GM12878 (cell line): ENCODE results near the gene NOVA2. TPM values are rescaled to one million over a fixed set of nuclear protein-coding genes. Genes with fewer than 3 reads are reported as not detected.

Experiments
- ATAC-seq: fragments of 200-7000 bp; cut with Tn5 transposase; 3 replicates; pipeline ENCODE4 v1.9.1; 2020; ENCODE audit warnings: mild to moderate bottlenecking, moderate library complexity
- BruUV-seq: library from RNA; stranded (reverse); fragments of 400-500 nt; replicated peaks from 2 replicates; lab custom pipeline; 2021; lab: Mats Ljungman, UMichigan
- CTCF ChIA-PET: fragments of 300-600 bp; sonication (Branson Sonifier 250); formaldehyde crosslinking; extraction: SDS; loops from one replicate; lab custom pipeline; 2021; ENCODE audit warnings: inconsistent platforms; lab: Yijun Ruan, JAX
- POLR2A ChIA-PET: fragments of 350-600 bp; formaldehyde crosslinking; extraction: SDS; loops from one replicate; lab custom pipeline; 2021; ENCODE audit warnings: inconsistent platforms; lab: Charles Lee
- RAD21 ChIA-PET: fragments of 300-600 bp; sonication (Branson Sonifier 250); formaldehyde crosslinking; loops from one replicate; lab custom pipeline; 2023; ENCODE audit warnings: antibody characterized with exemption; ENCODE audit not compliant: unreplicated experiment; lab: Charles Lee
- SMC1A ChIA-PET: fragments of 300-600 bp; sonication (Branson Sonifier 250); formaldehyde crosslinking; loops from one replicate; lab custom pipeline; 2023; ENCODE audit not compliant: unreplicated experiment, uncharacterized antibody; lab: Charles Lee
- DNase-seq: peaks from one replicate; pipeline ENCODE4 v3.0.0-alpha.2; 2011; ENCODE audit warnings: low read depth, low spot score
- FAIRE-seq: peaks from 3 replicates; lab custom pipeline; 2011; peaks lifted over from hg19 to GRCh38; lab: Jason Lieb, UNC
- H2AFZ ChIP-seq: 2 replicates; pipeline ENCODE4 v1.6.0; 2011; ENCODE audit warnings: low read depth, low read length, control low read depth; ENCODE audit not compliant: control insufficient read depth
- H3K27ac ChIP-seq: 2 replicates; pipeline ENCODE4 v1.5.1; 2011; ENCODE audit warnings: control low read depth; ENCODE audit not compliant: control insufficient read depth, insufficient read depth
- H3K27me3 ChIP-seq, 2 experiments: replicated peaks in 1 of 2; 2 replicates each; pipeline versions ENCODE4 v1.6.0 to v1.6.1; 2011; ENCODE audit warnings: low read length in 1 of 2; ENCODE audit not compliant: control insufficient read depth in 2 of 2, insufficient read depth in 2 of 2
- H3K36me3 ChIP-seq, 2 experiments: 2 replicates each; pipeline ENCODE4 v1.5.1; 2011; ENCODE audit warnings: low read length in 1 of 2; ENCODE audit not compliant: control insufficient read depth in 2 of 2, insufficient read depth in 2 of 2
- H3K4me1 ChIP-seq: 2 replicates; pipeline ENCODE4 v1.6.1; 2011; ENCODE audit warnings: mild to moderate bottlenecking, low read length, moderate library complexity, mixed read lengths; ENCODE audit not compliant: control insufficient read depth, insufficient read depth
- H3K4me2 ChIP-seq: 2 replicates; pipeline ENCODE4 v1.6.0; 2011; ENCODE audit warnings: control low read depth; ENCODE audit not compliant: control insufficient read depth, insufficient read depth
- H3K4me3 ChIP-seq: fragments of 200-600 bp; sonication (generic); 2 replicates; pipeline ENCODE4 v1.5.1; 2016
- H3K79me2 ChIP-seq: 2 replicates; pipeline ENCODE4 v1.6.0; 2011; ENCODE audit warnings: low read length; ENCODE audit not compliant: control insufficient read depth, insufficient read depth
- H3K9ac ChIP-seq: 2 replicates; pipeline ENCODE4 v1.8.0; 2011; ENCODE audit warnings: low read length, control low read depth, mixed read lengths; ENCODE audit not compliant: control insufficient read depth, insufficient read depth
- H3K9me3 ChIP-seq: replicated peaks from 3 replicates; pipeline ENCODE4 v1.5.1; 2011; ENCODE audit warnings: mild to moderate bottlenecking, low read length; ENCODE audit not compliant: control insufficient read depth, insufficient read depth
- H4K20me1 ChIP-seq: 2 replicates; pipeline ENCODE4 v1.6.0; 2011; ENCODE audit not compliant: control insufficient read depth, insufficient read depth
- CHD2 ChIP-seq: IDR thresholded peaks from 2 replicates; pipeline ENCODE4 v1.6.1; 2011; ENCODE audit warnings: low read depth, low read length, improper control_type of control experiment, borderline replicate concordance
- IKZF1 ChIP-seq: fragments of 450-650 bp; conservative IDR thresholded peaks from 2 replicates; pipeline ENCODE4 v1.6.1; 2017; ENCODE audit warnings: antibody characterized with exemption, mild to moderate bottlenecking
- MEF2B ChIP-seq: fragments of 450-650 bp; IDR thresholded peaks from 2 replicates; pipeline ENCODE4 v1.6.1; 2018; ENCODE audit warnings: mild to moderate bottlenecking, moderate library complexity; ENCODE audit not compliant: partially characterized antibody, poor library complexity, severe bottlenecking
- POLR2AphosphoS2 ChIP-seq: IDR thresholded peaks from 2 replicates; pipeline ENCODE4 v1.6.1; 2011; ENCODE audit warnings: low read depth, mild to moderate bottlenecking, low read length, improper control_type of control experiment, moderate library complexity
- POU2F2 ChIP-seq: IDR thresholded peaks from 3 replicates; pipeline ENCODE4 v1.6.1; 2011; ENCODE audit warnings: low read depth, mild to moderate bottlenecking, low read length, borderline replicate concordance
- SMC3 ChIP-seq: IDR thresholded peaks from 2 replicates; pipeline ENCODE4 v1.6.1; 2011; ENCODE audit warnings: low read length, improper control_type of control experiment, borderline replicate concordance
- SUPT20H ChIP-seq: IDR thresholded peaks from 2 replicates; pipeline ENCODE4 v1.6.1; 2011; ENCODE audit warnings: low read depth, mild to moderate bottlenecking, low read length, moderate library complexity, borderline replicate concordance; ENCODE audit not compliant: control insufficient read depth
- ZBED1 ChIP-seq: IDR thresholded peaks from 2 replicates; pipeline ENCODE4 v1.6.1; 2016; ENCODE audit warnings: borderline replicate concordance
- ZNF217 ChIP-seq: fragments of 450-650 bp; IDR thresholded peaks from 2 replicates; pipeline ENCODE4 v1.6.1; 2017; ENCODE audit warnings: antibody characterized with exemption, mild to moderate bottlenecking
- WGBS: methylation state at CpG from one replicate; pipeline ENCODE4 v1.1.6; 2016; ENCODE audit warnings: low lambda C conversion rate; ENCODE audit not compliant: insufficient replicate concordance, insufficient coverage; ENCODE audit errors: missing lambda C conversion rate; 5-methylcytosine and 5-hydroxymethylcytosine counted together
- in situ Hi-C: fragments of 300-500 bp; cut with MboI; formaldehyde crosslinking; loops from 9 replicates; pipeline ENCODE4 v1.14.3; 2018; ENCODE audit warnings: mixed read lengths
- intact Hi-C: fragments of 100-400 bp; cut with micrococcal nuclease; formaldehyde crosslinking; loops from one replicate; pipeline ENCODE4 v1.14.2; 2022; ENCODE audit not compliant: unreplicated experiment
- polyA plus RNA-seq, 11 experiments: library from polyadenylated mRNA; depleted of rRNA in 4 of 11; unstranded in 6 of 11; stranded (reverse) in 5 of 11; fragments of >200 nt; fragmentation: Nextera tagmentation in 4 of 11; fragmentation: Illumina TruSeq in 1 of 11; extraction: Ambion mirVana in 4 of 11; extraction: Trizol in 1 of 11; gene quantifications; 1 replicate in 1 of 11; 2 replicates in 10 of 11; pipeline versions ENCODE4 v1.2.1 to v1.2.3, GENCODE V29; 2011 to 2016; ENCODE audit warnings: inconsistent platforms in 2 of 11, missing spikeins in 2 of 11, low read depth in 1 of 11
- total RNA-seq, 4 experiments: library from RNA; depleted of rRNA in 3 of 4; stranded (reverse); fragments of >200 nt in 3 of 4; fragmentation: Illumina TruSeq in 1 of 4; extraction: Trizol in 1 of 4; gene quantifications; 2 replicates each; pipeline versions ENCODE4 v1.2.1 to v1.2.3, GENCODE V29; 2013 to 2021

NOVA2 gene
- total and polyA plus RNA-seq, 10 of the 15 experiments (the other 5 are each of a cell fraction or from before 2014, with no cell fraction given): under 0.01 to 0.44 (median 0.03) TPM; not detected in 4

DNA sequence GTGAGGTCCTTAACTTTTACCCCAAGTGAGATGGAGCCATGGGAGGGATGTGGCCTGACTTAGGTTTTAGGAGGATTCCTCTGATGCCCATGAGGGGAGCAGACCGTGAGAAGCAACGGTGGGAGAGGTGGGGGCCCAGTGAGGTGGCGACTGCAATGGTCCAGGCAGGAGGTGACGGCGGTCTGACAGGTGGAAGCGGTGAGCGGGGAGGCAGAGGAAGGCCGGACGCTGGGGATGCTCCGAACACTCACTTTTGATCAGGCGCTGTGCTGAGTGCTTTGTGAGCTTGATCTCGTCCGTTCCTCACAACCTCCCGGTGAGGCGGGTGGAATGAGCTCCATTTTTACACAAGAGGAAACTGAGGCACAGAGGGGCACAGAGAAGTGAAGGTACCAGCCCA is 11.6 kb downstream of the NOVA2 start:
- Histone ChIP-seq H3K4me1 (no peaks in the 10 kb centered on the region), H4K20me1 (no peaks in the 10 kb centered on the region), H3K79me2 (no peaks in the 10 kb centered on the region), H3K4me3 (no peak overlapping the region), H3K36me3 (no peaks in the 10 kb centered on the region), H2AFZ (no peak overlapping the region), H3K27me3 (peaks cover 0 to 2% of the 10 kb centered on the region in 2 experiments; a peak in 1 of 4 replicates), H3K4me2 (no peak overlapping the region), H3K27ac (no peak overlapping the region), H3K9ac (no peak overlapping the region), H3K9me3 (no peaks in the 10 kb centered on the region)
- in situ Hi-C loops: no loop called here
- ATAC-seq: no peak
- SMC1A ChIA-PET: no interaction called here
- RAD21 ChIA-PET: no interaction called here
- BruUV-seq: no TSS peak
- TF ChIP-seq POLR2AphosphoS2: no peak
- no peak for TF ChIP-seq ZBED1
- no peak for TF ChIP-seq ZNF217
- TF ChIP-seq SMC3: no peak
- no peak for TF ChIP-seq SUPT20H
- TF ChIP-seq IKZF1: no peak
- TF ChIP-seq MEF2B: no peak
- CTCF ChIA-PET: no interaction called here
- intact Hi-C loops: no loop called here
- POLR2A ChIA-PET: no interaction called here
- no peak for DNase-seq
- 40% methylated on average over 15 of the region's 15 CpGs for WGBS
- FAIRE-seq: no peak

- Histone ChIP-seq H3K4me1 (no peaks in the 10 kb centered on the region), H3K27me3 (peaks cover 0 to 2% of the 10 kb centered on the region in 2 experiments; a peak in 1 of 4 replicates), H3K4me3 (no peak overlapping the region), H3K27ac (no peak overlapping the region), H3K9ac (no peak overlapping the region), H3K79me2 (no peaks in the 10 kb centered on the region), H3K36me3 (no peaks in the 10 kb centered on the region), H3K9me3 (no peaks in the 10 kb centered on the region), H2AFZ (no peak overlapping the region), H3K4me2 (no peak overlapping the region), H4K20me1 (no peaks in the 10 kb centered on the region)
- POLR2A ChIA-PET: interaction anchor here (0.6 kb wide), 1 partner anchor 8 kb away, joined by 3 read pairs; no protein-coding TSS in a partner anchor
- peak; percentile 97; the same call in 2 of the 3 replicates for TF ChIP-seq POU2F2
- TF ChIP-seq CHD2: no peak
- RAD21 ChIA-PET: no interaction called here
- WGBS: 25% methylated on average over 19 of the region's 19 CpGs
- FAIRE-seq: no peak
- peak; percentile 28; the same call in 1 of the 3 replicates for ATAC-seq
- intact Hi-C loops: no loop called here
- no peak for DNase-seq
- CTCF ChIA-PET: no interaction called here
- SMC1A ChIA-PET: no interaction called here
- in situ Hi-C loops: no loop called here
- no TSS peak for BruUV-seq
Observed at GRCh38 chr19:45960595-45961235, 12.9 kb downstream of the NOVA2 start.
